Testis (tissue), 3 donors: ENCODE measurements around the gene NOSIP. TPM values are rescaled to one million over a fixed set of nuclear protein-coding genes. Genes with fewer than 3 reads are reported as not detected.
A peak's percentile ranks its signal among the peaks of the same experiment; 100 is the strongest.

Experiments
- DNase-seq: peaks from one replicate; pipeline ENCODE4 v3.0.0-alpha.2; 2019
- H3K27ac ChIP-seq, 2 donors: fragments of 200-600 bp; sonication (generic); one replicate each; pipeline ENCODE4 v1.5.1; 2019
- H3K27me3 ChIP-seq: fragments of 200-600 bp; sonication (generic); one replicate; pipeline ENCODE4 v1.5.1; 2019
- H3K36me3 ChIP-seq: fragments of 200-600 bp; sonication (generic); one replicate; pipeline ENCODE4 v1.5.1; 2017; ENCODE audit warnings: low read depth; ENCODE audit errors: missing control alignments
- H3K4me1 ChIP-seq: fragments of 200-600 bp; sonication (generic); one replicate; pipeline ENCODE4 v1.5.1; 2019
- H3K4me3 ChIP-seq, 2 donors: fragments of 200-600 bp; sonication (generic); one replicate each; pipeline ENCODE4 v1.5.1; 2017 to 2019
- H3K9me3 ChIP-seq: fragments of 200-600 bp; sonication (generic); one replicate; pipeline ENCODE4 v1.5.1; 2017
- POLR2A ChIP-seq: fragments of 450-650 bp; IDR thresholded peaks from one replicate; pipeline ENCODE4 v1.6.1; 2017; ENCODE audit warnings: antibody characterized with exemption, mild to moderate bottlenecking, moderate library complexity
- WGBS, 2 donors: methylation state at CpG; one replicate each; pipeline ENCODE4 v1.1.5; 2018; 5-methylcytosine and 5-hydroxymethylcytosine counted together
- intact Hi-C: fragments of 100-400 bp; cut with DNase I; formaldehyde crosslinking; loops from one replicate; pipeline ENCODE4 v1.15.1; 2023; ENCODE audit warnings: low total_unique reads
- polyA plus RNA-seq: library from polyadenylated mRNA; stranded (reverse); fragments of 350-450 nt; fragmentation: Illumina TruSeq; extraction: RNeasy Lipid Tissue Mini Kit (QIAGEN cat#74804); gene quantifications from one replicate; pipeline ENCODE4 v1.2.3, GENCODE V29; 2014; ENCODE audit warnings: low read depth, low replicate concordance; ENCODE audit not compliant: insufficient read depth
- total RNA-seq, 2 donors: library from RNA; depleted of rRNA; stranded (reverse); fragments of >200 nt; gene quantifications; one replicate each; pipeline ENCODE4 v1.2.3, GENCODE V29; 2016
- TF ChIP-seq, protein P1 (sequence below), 3 experiments: fragments of 450-650 bp in 2 of 3; fragments of 200-600 bp in 1 of 3; sonication (generic) in 1 of 3; IDR thresholded peaks; one replicate each; pipeline ENCODE4 v1.5.1; 2016 to 2019; ENCODE audit warnings: antibody characterized with exemption in 3 of 3, mild to moderate bottlenecking in 2 of 3, moderate library complexity in 1 of 3

Gene NOSIP
- total and polyA plus RNA-seq, 3 donors from 2014 or later, result 145 to 241 (median 151) TPM

DNA sequence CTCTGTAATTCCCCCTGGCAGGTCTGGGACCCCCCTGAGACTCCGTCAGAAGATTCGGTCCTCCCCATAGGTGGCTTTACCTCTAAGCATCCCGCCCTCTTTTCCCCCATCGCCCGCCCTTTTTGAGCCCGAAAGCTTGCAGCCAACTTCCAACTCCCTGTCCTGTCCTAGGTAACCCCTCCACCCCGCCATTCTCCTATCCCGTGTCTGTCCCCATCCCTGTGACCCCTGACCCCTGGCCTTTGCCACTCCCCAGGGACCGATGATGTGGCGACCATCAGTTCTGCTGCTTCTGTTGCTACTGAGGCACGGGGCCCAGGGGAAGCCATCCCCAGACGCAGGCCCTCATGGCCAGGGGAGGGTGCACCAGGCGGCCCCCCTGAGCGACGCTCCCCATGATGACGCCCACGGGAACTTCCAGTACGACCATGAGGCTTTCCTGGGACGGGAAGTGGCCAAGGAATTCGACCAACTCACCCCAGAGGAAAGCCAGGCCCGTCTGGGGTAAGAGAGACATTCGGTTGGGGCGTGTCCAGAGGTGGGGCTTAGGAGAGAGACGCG lies 52.1 kb downstream of the NOSIP start:
- 14 to 24% methylated on average over 24 to 25 of the region's 25 CpGs for WGBS, 2 donors
- Histone ChIP-seq H3K4me3 (peak overlapping the region; percentile 40 to 43), H3K36me3 (no peaks in the 10 kb centered on the region), H3K27ac (peak overlapping the region; percentile 19 to 72), H3K4me1 (peaks cover 4% of the 10 kb centered on the region), H3K27me3 (no peaks in the 10 kb centered on the region), H3K9me3 (no peaks in the 10 kb centered on the region)
- TF ChIP-seq, protein P1, sequence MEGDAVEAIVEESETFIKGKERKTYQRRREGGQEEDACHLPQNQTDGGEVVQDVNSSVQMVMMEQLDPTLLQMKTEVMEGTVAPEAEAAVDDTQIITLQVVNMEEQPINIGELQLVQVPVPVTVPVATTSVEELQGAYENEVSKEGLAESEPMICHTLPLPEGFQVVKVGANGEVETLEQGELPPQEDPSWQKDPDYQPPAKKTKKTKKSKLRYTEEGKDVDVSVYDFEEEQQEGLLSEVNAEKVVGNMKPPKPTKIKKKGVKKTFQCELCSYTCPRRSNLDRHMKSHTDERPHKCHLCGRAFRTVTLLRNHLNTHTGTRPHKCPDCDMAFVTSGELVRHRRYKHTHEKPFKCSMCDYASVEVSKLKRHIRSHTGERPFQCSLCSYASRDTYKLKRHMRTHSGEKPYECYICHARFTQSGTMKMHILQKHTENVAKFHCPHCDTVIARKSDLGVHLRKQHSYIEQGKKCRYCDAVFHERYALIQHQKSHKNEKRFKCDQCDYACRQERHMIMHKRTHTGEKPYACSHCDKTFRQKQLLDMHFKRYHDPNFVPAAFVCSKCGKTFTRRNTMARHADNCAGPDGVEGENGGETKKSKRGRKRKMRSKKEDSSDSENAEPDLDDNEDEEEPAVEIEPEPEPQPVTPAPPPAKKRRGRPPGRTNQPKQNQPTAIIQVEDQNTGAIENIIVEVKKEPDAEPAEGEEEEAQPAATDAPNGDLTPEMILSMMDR (IDR thresholded peaks at IDR 0.05), result no peak
- no peak for TF ChIP-seq POLR2A
- intact Hi-C loops, result no loop called here
- no peak for DNase-seq

DNA sequence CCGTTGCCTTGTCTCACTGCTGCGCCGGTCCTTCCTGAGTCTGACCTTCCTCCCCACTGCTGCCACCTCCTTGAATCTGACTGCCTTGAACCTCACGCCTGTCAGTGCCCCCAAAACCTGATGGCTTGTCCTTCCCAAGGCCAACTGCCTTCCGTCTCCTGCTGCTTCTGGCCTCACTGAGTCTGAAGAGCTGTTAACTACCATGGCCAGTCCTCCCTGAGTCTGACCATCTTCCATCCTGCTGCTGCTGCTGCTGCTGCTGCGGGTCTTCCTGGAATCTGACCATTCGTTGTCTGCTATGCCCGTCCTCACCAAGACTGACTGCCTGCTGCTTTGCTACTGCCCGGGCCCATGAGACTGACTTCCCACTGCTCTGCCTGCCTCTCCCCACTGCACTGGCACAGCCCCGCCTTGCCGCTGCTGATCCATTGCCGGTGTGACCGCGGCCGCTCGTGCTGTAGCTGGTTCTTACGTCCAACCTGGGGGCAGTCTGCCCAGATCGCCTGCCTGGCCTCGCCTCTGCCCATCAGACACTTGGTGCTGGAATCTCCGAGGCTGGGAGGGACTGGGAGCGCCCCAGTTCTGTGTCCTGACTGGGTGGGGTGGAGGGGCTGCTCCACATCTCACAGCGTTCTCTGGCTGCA lies 55.4 kb downstream of the NOSIP start:
- TF ChIP-seq POLR2A, result no peak
- TF ChIP-seq, protein P1 (IDR thresholded peaks at IDR 0.05), result no peak
- no peaks in the 10 kb centered on the region for H3K4me1 ChIP-seq
- H3K27me3 ChIP-seq, result no peaks in the 10 kb centered on the region
- intact Hi-C loops, result no loop called here
- no peaks in the 10 kb centered on the region for H3K9me3 ChIP-seq
- WGBS, 2 donors, result 82 to 91% methylated on average over 22 of the region's 22 CpGs
- H3K36me3 ChIP-seq, result no peaks in the 10 kb centered on the region
- H3K4me3 ChIP-seq, result no peak overlapping the region
- no peak overlapping the region for H3K27ac ChIP-seq
- no peak for DNase-seq

DNA sequence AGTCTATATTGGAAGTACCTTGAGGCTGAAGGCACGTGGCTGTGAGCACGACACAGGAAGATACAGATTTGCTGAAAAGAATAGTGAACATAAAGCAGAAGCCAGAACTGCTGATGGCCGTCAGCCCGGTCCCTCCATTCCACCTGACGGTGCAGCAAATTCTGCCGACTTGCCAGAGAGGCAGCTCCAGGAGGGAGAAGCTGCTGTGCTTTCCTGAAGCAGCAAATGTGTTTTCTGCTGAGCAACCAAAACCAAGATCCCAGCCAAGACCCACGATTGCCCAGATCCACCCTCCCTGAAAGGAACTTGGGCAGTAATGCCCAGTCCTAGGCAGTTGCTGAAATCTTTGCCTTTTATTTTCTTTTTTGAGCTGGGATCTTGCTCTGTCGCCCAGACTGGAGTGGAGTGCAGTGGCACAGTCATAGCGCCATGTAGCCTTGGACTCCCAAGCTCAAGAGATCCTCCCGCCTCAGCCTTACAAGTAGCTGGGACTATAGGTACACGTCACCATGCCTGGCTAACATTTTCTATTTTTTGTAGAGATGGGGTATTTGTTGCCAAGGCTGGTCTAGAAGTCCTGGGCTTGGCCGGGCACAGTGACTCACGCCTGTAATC lies 59.5 kb downstream of the NOSIP start:
- H3K36me3 ChIP-seq, result no peaks in the 10 kb centered on the region
- no peaks in the 10 kb centered on the region for H3K27me3 ChIP-seq
- no peaks in the 10 kb centered on the region for H3K4me1 ChIP-seq
- no peaks in the 10 kb centered on the region for H3K9me3 ChIP-seq
- WGBS, 2 donors, result 73 to 77% methylated on average over 13 of the region's 13 CpGs
- intact Hi-C loops, result no loop called here
- peak; percentile 38 for DNase-seq
- H3K4me3 ChIP-seq, result no peak overlapping the region
- no peak for TF ChIP-seq POLR2A
- TF ChIP-seq, protein P1 (IDR thresholded peaks at IDR 0.05), result no peak
- peak overlapping the region in 1 of 2 donors; percentile 20 for H3K27ac ChIP-seq

DNA sequence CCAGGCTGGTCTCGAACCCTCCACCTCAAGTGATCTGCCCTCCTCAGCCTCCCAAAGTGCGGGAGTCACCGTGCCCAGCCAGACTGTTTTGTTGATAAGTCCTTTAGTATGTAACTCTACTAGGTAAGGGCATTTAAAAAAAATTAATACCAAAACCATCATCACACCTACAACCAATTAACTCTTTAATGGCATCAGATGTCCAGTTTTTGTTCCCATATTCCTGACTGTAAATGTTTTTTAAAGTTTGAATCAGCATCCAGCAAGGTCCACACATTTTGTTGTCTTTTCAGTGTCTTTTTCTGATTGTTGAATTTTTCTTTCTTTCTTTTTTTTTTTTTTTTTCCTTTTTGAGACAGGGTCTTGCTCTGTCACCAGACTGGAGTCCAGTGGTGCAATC lies 62.3 kb downstream of the NOSIP start:
- DNase-seq, result no peak
- Histone ChIP-seq H3K36me3 (no peaks in the 10 kb centered on the region), H3K4me3 (no peak overlapping the region), H3K4me1 (peaks cover 6% of the 10 kb centered on the region), H3K9me3 (no peaks in the 10 kb centered on the region), H3K27ac (no peak overlapping the region), H3K27me3 (no peaks in the 10 kb centered on the region)
- WGBS, 2 donors, result 95 to 100% methylated on average over 3 of the region's 3 CpGs
- no peak for TF ChIP-seq POLR2A
- TF ChIP-seq, protein P1 (IDR thresholded peaks at IDR 0.05), result no peak
- intact Hi-C loops, result no loop called here
